ENCODE results near the gene HERC6. TPM values are rescaled to one million over a fixed set of nuclear protein-coding genes. Genes with fewer than 3 reads are reported as not detected.
"Not testable (repeated sequence)": the region's sequence is repeated elsewhere in the genome, so short reads cannot be mapped to it uniquely, and the experiment has no call there.

HERC6 gene
- total and polyA plus RNA-seq, 2 donors (not counting 1 experiment from before 2014, with no cell fraction given): 5.1 to 10.9 TPM

GRCh38 chr4:88360256-88360655 lies 18.4 kb upstream of the HERC6 start:
- ChIA-PET CTCF (interaction anchor here (1.0 kb wide), 1 partner anchor 141 kb away, joined by 3 read pairs; no protein-coding TSS in a partner anchor), POLR2A (no interaction called here)
- Histone ChIP-seq H3K4me2 (replicated peaks; ENCODE audit: low read depth, low read length, poor library complexity, severe bottlenecking) (no peak overlapping the region), H3K27ac (ENCODE audit: low read length in 2 of 2) (no peak overlapping the region), H3K79me2 (ENCODE audit: control insufficient read depth, insufficient read depth, low read length) (no peaks in the 10 kb centered on the region), H2AFZ (ENCODE audit: insufficient read depth, low read depth, low read length, poor library complexity, severe bottlenecking) (no peak overlapping the region), H3K4me1 (ENCODE audit: control insufficient read depth in 2 of 2, insufficient read depth in 2 of 2, low read length in 2 of 2) (no peaks in the 10 kb centered on the region), H3K27me3 (replicated peaks in 1 of 4; ENCODE audit: control extremely low read depth in 1 of 4, control insufficient read depth in 3 of 4, insufficient read depth in 4 of 4, low read length in 3 of 4) (peaks cover 0 to 2% (median 0%) of the 10 kb centered on the region in 4 experiments), H4K20me1 (ENCODE audit: control insufficient read depth, insufficient read depth, low read length, poor library complexity, severe bottlenecking) (no peaks in the 10 kb centered on the region), H3K4me3 (ENCODE audit: control extremely low read depth in 1 of 5, extremely low read depth in 1 of 5, insufficient read depth in 1 of 5, low read depth in 2 of 5, low read length in 4 of 5) (no peak overlapping the region), H3K9ac (ENCODE audit: low read length) (no peak overlapping the region), H3K36me3 (replicated peaks in 1 of 2; ENCODE audit: control extremely low read depth in 1 of 2, control insufficient read depth in 1 of 2, extremely low read depth in 1 of 2, insufficient read depth in 2 of 2, low read length in 1 of 2) (no peaks in the 10 kb centered on the region), H3K9me3 (ENCODE audit: control extremely low read depth in 1 of 3, control insufficient read depth in 2 of 3, insufficient read depth in 1 of 3, low read length in 2 of 3) (peaks cover 5 to 25% (median 5%) of the 10 kb centered on the region in 3 donors)
- DNase-seq (no peak), ATAC-seq (ENCODE audit: low read depth) (no peak)
- 83% methylated on average over 3 of the region's 7 CpGs for WGBS (ENCODE audit: insufficient coverage)
- peaks cover 7% of the 10 kb centered on the region for H3K9me3 Mint-ChIP-seq (ENCODE audit: insufficient read depth)
- no peak overlapping the region for H3K4me3 Mint-ChIP-seq
- no peak overlapping the region for H3K27ac Mint-ChIP-seq
- peaks cover 5% of the 10 kb centered on the region for H3K27me3 Mint-ChIP-seq
- TF ChIP-seq EZH2 (IDR thresholded peaks at IDR 0.05; ENCODE audit: borderline replicate concordance, insufficient read depth, low read depth, low read length, poor library complexity, severe bottlenecking): no peak
- no peak for TF ChIP-seq CTCF (IDR thresholded peaks at IDR 0.05)
- intact Hi-C loops (cut with micrococcal nuclease): no loop called here
- no peaks in the 10 kb centered on the region for H3K4me1 Mint-ChIP-seq

DNA sequence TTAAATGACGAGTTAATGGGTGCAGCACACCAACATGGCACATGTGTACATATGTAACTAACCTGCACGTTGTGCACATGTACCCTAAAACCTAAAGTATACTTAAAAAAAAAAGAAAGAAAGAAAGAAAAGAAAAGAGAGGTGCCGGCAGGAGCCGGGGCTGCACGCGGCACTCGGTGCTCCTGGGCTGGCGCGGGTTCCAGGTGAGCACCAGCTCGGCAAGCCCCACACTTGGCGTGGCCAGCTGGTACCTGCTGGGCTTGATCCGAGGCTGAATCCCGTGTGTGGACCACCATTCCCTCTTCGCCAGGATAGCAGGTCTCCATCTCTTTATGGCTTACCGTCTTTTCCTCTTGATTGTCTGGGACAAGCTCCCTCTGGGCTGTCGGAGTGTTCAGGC lies 17.9 kb upstream of the HERC6 start:
- Histone ChIP-seq H3K27me3 (replicated peaks in 1 of 4; ENCODE audit: control extremely low read depth in 1 of 4, control insufficient read depth in 3 of 4, insufficient read depth in 4 of 4, low read length in 3 of 4) (peaks cover 0 to 2% (median 0%) of the 10 kb centered on the region in 4 experiments), H3K4me1 (ENCODE audit: control insufficient read depth in 2 of 2, insufficient read depth in 2 of 2, low read length in 2 of 2) (no peaks in the 10 kb centered on the region), H4K20me1 (ENCODE audit: control insufficient read depth, insufficient read depth, low read length, poor library complexity, severe bottlenecking) (no peaks in the 10 kb centered on the region), H3K36me3 (replicated peaks in 1 of 2; ENCODE audit: control extremely low read depth in 1 of 2, control insufficient read depth in 1 of 2, extremely low read depth in 1 of 2, insufficient read depth in 2 of 2, low read length in 1 of 2) (no peaks in the 10 kb centered on the region), H3K27ac (ENCODE audit: low read length in 2 of 2) (no peak overlapping the region), H3K9me3 (ENCODE audit: control extremely low read depth in 1 of 3, control insufficient read depth in 2 of 3, insufficient read depth in 1 of 3, low read length in 2 of 3) (peaks cover 4 to 22% (median 4%) of the 10 kb centered on the region in 3 donors), H3K4me3 (ENCODE audit: control extremely low read depth in 1 of 5, extremely low read depth in 1 of 5, insufficient read depth in 1 of 5, low read depth in 2 of 5, low read length in 4 of 5) (no peak overlapping the region), H2AFZ (ENCODE audit: insufficient read depth, low read depth, low read length, poor library complexity, severe bottlenecking) (no peak overlapping the region), H3K9ac (ENCODE audit: low read length) (no peak overlapping the region), H3K79me2 (ENCODE audit: control insufficient read depth, insufficient read depth, low read length) (no peaks in the 10 kb centered on the region), H3K4me2 (replicated peaks; ENCODE audit: low read depth, low read length, poor library complexity, severe bottlenecking) (no peak overlapping the region)
- no peak overlapping the region for H3K4me3 Mint-ChIP-seq
- intact Hi-C loops (cut with micrococcal nuclease): no loop called here
- DNase-seq (no peak), ATAC-seq (ENCODE audit: low read depth) (no peak)
- ChIA-PET CTCF (interaction anchor here (1.0 kb wide), 1 partner anchor 141 kb away, joined by 3 read pairs; no protein-coding TSS in a partner anchor), POLR2A (no interaction called here)
- no peak overlapping the region for H3K27ac Mint-ChIP-seq
- 97% methylated on average over 13 of the region's 16 CpGs for WGBS (ENCODE audit: insufficient coverage)
- TF ChIP-seq CTCF (IDR thresholded peaks at IDR 0.05) (no peak), EZH2 (IDR thresholded peaks at IDR 0.05; ENCODE audit: borderline replicate concordance, insufficient read depth, low read depth, low read length, poor library complexity, severe bottlenecking) (no peak)
- peaks cover 7% of the 10 kb centered on the region for H3K9me3 Mint-ChIP-seq (ENCODE audit: insufficient read depth)
- H3K4me1 Mint-ChIP-seq: no peaks in the 10 kb centered on the region
- H3K27me3 Mint-ChIP-seq: peaks cover 5% of the 10 kb centered on the region

GRCh38 chr4:88361217-88361773 lies 17.4 kb upstream of the HERC6 start:
- H3K79me2 ChIP-seq (ENCODE audit: control insufficient read depth, insufficient read depth, low read length); CTCF ChIA-PET; H3K4me3 ChIP-seq (ENCODE audit: control extremely low read depth in 1 of 5, extremely low read depth in 1 of 5, insufficient read depth in 1 of 5, low read depth in 2 of 5, low read length in 4 of 5); H3K4me3 Mint-ChIP-seq; H4K20me1 ChIP-seq (ENCODE audit: control insufficient read depth, insufficient read depth, low read length, poor library complexity, severe bottlenecking); intact Hi-C loops (cut with micrococcal nuclease); H3K4me1 Mint-ChIP-seq; H3K27me3 ChIP-seq (replicated peaks in 1 of 4; ENCODE audit: control extremely low read depth in 1 of 4, control insufficient read depth in 3 of 4, insufficient read depth in 4 of 4, low read length in 3 of 4); ATAC-seq (ENCODE audit: low read depth); H3K4me1 ChIP-seq (ENCODE audit: control insufficient read depth in 2 of 2, insufficient read depth in 2 of 2, low read length in 2 of 2); H3K27me3 Mint-ChIP-seq; H2AFZ ChIP-seq (ENCODE audit: insufficient read depth, low read depth, low read length, poor library complexity, severe bottlenecking); H3K36me3 ChIP-seq (replicated peaks in 1 of 2; ENCODE audit: control extremely low read depth in 1 of 2, control insufficient read depth in 1 of 2, extremely low read depth in 1 of 2, insufficient read depth in 2 of 2, low read length in 1 of 2); DNase-seq; H3K27ac Mint-ChIP-seq; POLR2A ChIA-PET; H3K27ac ChIP-seq (ENCODE audit: low read length in 2 of 2); H3K9ac ChIP-seq (ENCODE audit: low read length); H3K9me3 Mint-ChIP-seq (ENCODE audit: insufficient read depth); H3K4me2 ChIP-seq (replicated peaks; ENCODE audit: low read depth, low read length, poor library complexity, severe bottlenecking): not testable (repeated sequence)
- H3K9me3 ChIP-seq (ENCODE audit: control extremely low read depth in 1 of 3, control insufficient read depth in 2 of 3, insufficient read depth in 1 of 3, low read length in 2 of 3): peaks cover 4 to 22% (median 4%) of the 10 kb centered on the region in 3 donors
- 89% methylated on average over 12 of the region's 18 CpGs for WGBS (ENCODE audit: insufficient coverage)
